Left ventricle myocardium inferior (tissue), 1 donor: ENCODE results near the gene GPR55. TPM values are rescaled to one million over a fixed set of nuclear protein-coding genes. Genes with fewer than 3 reads are reported as not detected.

Experiments used
- DNase-seq: peaks from one replicate; pipeline ENCODE4 v3.0.0-alpha.2; 2020
- H3K27ac ChIP-seq: fragments of 200-600 bp; replicated peaks from 2 replicates; pipeline ENCODE4 v1.8.0; 2021
- H3K27me3 ChIP-seq: fragments of 200-600 bp; 2 replicates; pipeline ENCODE4 v1.8.0; 2021; ENCODE audit warnings: low read depth
- H3K36me3 ChIP-seq: fragments of 200-600 bp; 2 replicates; pipeline ENCODE4 v1.8.0; 2021
- H3K4me1 ChIP-seq: fragments of 200-600 bp; 2 replicates; pipeline ENCODE4 v1.8.0; 2021
- H3K4me3 ChIP-seq: fragments of 200-600 bp; 2 replicates; pipeline ENCODE4 v1.8.0; 2021; ENCODE audit warnings: mild to moderate bottlenecking, moderate library complexity
- H3K9me3 ChIP-seq: fragments of 200-600 bp; replicated peaks from 2 replicates; pipeline ENCODE4 v1.8.0; 2021
- CTCF ChIP-seq: fragments of 200-600 bp; IDR thresholded peaks from 2 replicates; pipeline ENCODE4 v1.8.0; 2021; ENCODE audit warnings: antibody characterized with exemption, mild to moderate bottlenecking, borderline replicate concordance
- intact Hi-C: fragments of 100-400 bp; cut with micrococcal nuclease; formaldehyde crosslinking; loops from one replicate; pipeline ENCODE4 v1.11.0; 2022
- total RNA-seq: library from RNA; stranded (reverse); fragmentation: NEBNext Ultra II Directional; extraction: Animal tissue kit (Norgen Biotek cat#: 25700); gene quantifications from one replicate; pipeline ENCODE4 v1.2.1, GENCODE V29; 2021
- donor health status: DM: no; HTN: yes; CAD: no; lungs with severe emphysema.

The GPR55 gene
- total RNA-seq, 1 donor from 2014 or later = not detected

DNA sequence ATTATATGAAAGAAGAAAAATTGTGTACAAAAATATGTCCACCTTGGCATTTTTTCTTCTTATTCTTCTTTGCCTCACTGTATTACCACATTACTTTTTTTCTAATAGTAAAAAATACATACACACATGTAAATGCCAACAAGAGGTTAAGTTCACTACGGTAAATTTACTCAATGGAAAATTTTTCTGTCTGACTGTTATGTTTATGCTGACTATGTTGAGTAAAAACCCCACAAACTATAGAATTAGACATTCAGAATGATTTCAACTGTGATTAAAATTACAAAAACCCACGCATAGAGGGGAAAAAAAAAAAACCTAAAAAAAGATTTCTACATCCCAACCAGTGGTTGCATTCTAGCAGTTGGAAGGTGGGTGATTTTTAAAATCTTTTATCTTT is 5.4 kb downstream of the GPR55 start:
- Histone ChIP-seq H3K4me1 (no peaks in the 10 kb centered on the region), H3K36me3 (no peaks in the 10 kb centered on the region), H3K27me3 (peaks cover 47% of the 10 kb centered on the region), H3K9me3 (no peaks in the 10 kb centered on the region), H3K27ac (no peak overlapping the region), H3K4me3 (no peak overlapping the region)
- intact Hi-C loops = no loop called here
- DNase-seq = no peak
- TF ChIP-seq CTCF = no peak

DNA sequence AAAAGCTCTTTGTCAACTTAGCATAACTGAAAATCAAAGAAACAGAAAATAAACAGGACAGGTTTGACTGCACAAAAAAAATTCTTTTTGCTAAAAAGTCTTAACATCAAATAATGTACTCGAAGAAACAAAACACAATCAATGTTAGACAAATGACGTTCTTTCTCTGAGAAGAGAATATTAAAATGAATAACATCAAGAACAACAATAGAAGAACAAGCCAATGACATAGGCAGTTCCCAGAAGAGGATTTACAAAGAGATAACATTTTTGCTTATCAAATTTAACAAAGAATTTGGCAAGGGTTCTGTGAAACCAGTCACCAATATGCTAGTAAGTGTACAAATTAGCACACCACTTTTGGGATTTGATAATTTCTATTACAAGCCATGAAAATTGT is 5.8 kb downstream of the GPR55 start:
- H3K9me3 ChIP-seq = no peaks in the 10 kb centered on the region
- no peaks in the 10 kb centered on the region for H3K36me3 ChIP-seq
- peaks cover 47% of the 10 kb centered on the region for H3K27me3 ChIP-seq
- no peak overlapping the region for H3K4me3 ChIP-seq
- no peak overlapping the region for H3K27ac ChIP-seq
- H3K4me1 ChIP-seq = no peaks in the 10 kb centered on the region
- intact Hi-C loops = no loop called here
- TF ChIP-seq CTCF = no peak
- no peak for DNase-seq

- Histone ChIP-seq H3K27ac (no peak overlapping the region), H3K4me3 (no peak overlapping the region), H3K36me3 (no peaks in the 10 kb centered on the region), H3K27me3 (peaks cover 41% of the 10 kb centered on the region), H3K4me1 (no peaks in the 10 kb centered on the region), H3K9me3 (no peaks in the 10 kb centered on the region)
- no peak for TF ChIP-seq CTCF
- intact Hi-C loops = no loop called here
- DNase-seq = no peak
These were observed 8.8 kb downstream of the GPR55 start for GRCh38 chr2:230916218-230916617.

DNA sequence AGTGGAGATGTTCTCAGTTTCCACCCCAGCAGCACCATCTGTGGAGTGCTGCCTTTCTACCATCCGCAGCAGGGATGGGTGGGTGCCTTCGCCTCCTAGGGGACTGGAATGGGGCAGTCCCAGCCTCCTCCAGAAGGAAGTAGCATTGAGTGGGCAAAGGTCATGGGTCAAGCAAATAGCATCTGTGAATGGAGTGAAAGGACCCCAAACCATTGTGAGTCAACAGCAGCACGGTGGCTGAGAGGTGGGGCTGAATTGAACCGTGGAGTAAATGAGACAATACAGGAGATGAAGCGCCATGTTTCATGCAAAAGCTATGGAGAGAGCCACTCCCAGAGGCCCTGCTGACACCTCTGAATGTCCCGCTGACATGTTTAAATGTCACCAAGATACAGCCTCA is 9.7 kb downstream of the GPR55 start:
- intact Hi-C loops = no loop called here
- peaks cover 41% of the 10 kb centered on the region for H3K27me3 ChIP-seq
- H3K9me3 ChIP-seq = no peaks in the 10 kb centered on the region
- H3K36me3 ChIP-seq = no peaks in the 10 kb centered on the region
- H3K4me1 ChIP-seq = no peaks in the 10 kb centered on the region
- no peak overlapping the region for H3K4me3 ChIP-seq
- H3K27ac ChIP-seq = no peak overlapping the region
- TF ChIP-seq CTCF = no peak
- no peak for DNase-seq

DNA sequence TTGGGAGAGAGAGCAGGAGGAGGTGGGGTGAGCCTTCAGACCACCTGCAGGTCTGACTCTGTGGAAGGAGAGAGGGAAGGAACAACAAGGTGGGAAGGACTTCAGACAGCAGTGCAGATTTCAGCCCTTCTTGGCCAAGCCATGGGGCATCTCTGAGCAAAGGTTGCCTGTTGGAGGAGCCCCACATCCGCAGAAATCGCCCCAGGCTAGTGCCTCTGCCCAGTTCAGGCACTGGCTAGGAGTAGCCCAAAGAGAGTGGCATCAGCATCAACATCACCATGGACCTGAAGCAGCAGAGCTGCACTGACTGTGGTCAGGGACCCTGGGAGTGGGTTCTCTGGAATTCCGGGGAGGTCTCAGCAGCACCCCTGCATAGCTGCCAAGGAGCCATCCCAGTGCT is 10.2 kb downstream of the GPR55 start:
- DNase-seq = no peak
- Histone ChIP-seq H3K27ac (no peak overlapping the region), H3K4me3 (no peak overlapping the region), H3K36me3 (no peaks in the 10 kb centered on the region), H3K9me3 (no peaks in the 10 kb centered on the region), H3K27me3 (peaks cover 41% of the 10 kb centered on the region), H3K4me1 (no peaks in the 10 kb centered on the region)
- intact Hi-C loops = no loop called here
- TF ChIP-seq CTCF = no peak
